ENCODE results near the gene HOXA6. TPM values are rescaled to one million over a fixed set of nuclear protein-coding genes. Genes with fewer than 3 reads are reported as not detected.
A peak's percentile ranks its signal among the peaks of the same experiment; 100 is the strongest.

The HOXA6 gene
- total RNA-seq, 1 donor from 2014 or later, result not detected

GRCh38 chr7:27160546-27161213, 13.1 kb upstream of the HOXA6 start:
- peak; percentile 98 for TF ChIP-seq EZH2 (IDR thresholded peaks at IDR 0.05)
- TF ChIP-seq EZH2phosphoT487 (IDR thresholded peaks at IDR 0.05), result peak; percentile 73
- peak; percentile 95 for TF ChIP-seq CTCF (IDR thresholded peaks at IDR 0.05)
- peak overlapping the region; percentile 75 for H3K4me3 Mint-ChIP-seq
- no peak overlapping the region for H3K27ac Mint-ChIP-seq
- H4K20me1 ChIP-seq (ENCODE audit: low read depth), result peaks cover 55% of the 10 kb centered on the region
- H3K9me3 Mint-ChIP-seq, result peaks cover 15% of the 10 kb centered on the region
- H3K4me3 ChIP-seq, result peak overlapping the region; percentile 47
- H3F3A ChIP-seq (ENCODE audit: low read depth), result no peaks in the 10 kb centered on the region
- H3K4me1 ChIP-seq, result no peaks in the 10 kb centered on the region
- peak overlapping the region; percentile 99 for H2AFZ ChIP-seq (replicated peaks)
- H3K27me3 ChIP-seq, result peaks cover 100% of the 10 kb centered on the region
- peak; percentile 94 for DNase-seq (ENCODE audit: low spot score)
- no peaks in the 10 kb centered on the region for H3K36me3 ChIP-seq
- H3K9me3 ChIP-seq (ENCODE audit: low read depth), result no peaks in the 10 kb centered on the region
- H3K79me2 ChIP-seq (ENCODE audit: low read depth), result no peaks in the 10 kb centered on the region
- H3K27ac ChIP-seq, result no peak overlapping the region
- peaks cover 2% of the 10 kb centered on the region for H3K36me3 Mint-ChIP-seq
- H3K9ac ChIP-seq, result no peak overlapping the region
- H3K27me3 Mint-ChIP-seq (ENCODE audit: insufficient read depth, low read depth), result peaks cover 88% of the 10 kb centered on the region
- peaks cover 2% of the 10 kb centered on the region for H3K4me1 Mint-ChIP-seq
- peak overlapping the region; percentile 77 for H3K4me2 ChIP-seq

GRCh38 chr7:27160145-27160545, 12.6 kb upstream of the HOXA6 start:
- H4K20me1 ChIP-seq (ENCODE audit: low read depth), result peaks cover 55% of the 10 kb centered on the region
- no peak overlapping the region for H3K9ac ChIP-seq
- Mint-ChIP-seq H3K27ac (no peak overlapping the region), H3K9me3 (peaks cover 15% of the 10 kb centered on the region), H3K4me1 (peaks cover 4% of the 10 kb centered on the region), H3K36me3 (peaks cover 2% of the 10 kb centered on the region), H3K4me3 (no peak overlapping the region), H3K27me3 (ENCODE audit: insufficient read depth, low read depth) (peaks cover 90% of the 10 kb centered on the region)
- H2AFZ ChIP-seq (replicated peaks), result peak overlapping the region; percentile 99
- DNase-seq (ENCODE audit: low spot score), result no peak
- H3K4me1 ChIP-seq, result no peaks in the 10 kb centered on the region
- no peaks in the 10 kb centered on the region for H3F3A ChIP-seq (ENCODE audit: low read depth)
- H3K27me3 ChIP-seq, result peaks cover 100% of the 10 kb centered on the region
- H3K27ac ChIP-seq, result no peak overlapping the region
- TF ChIP-seq EZH2phosphoT487 (IDR thresholded peaks at IDR 0.05) (no peak), CTCF (IDR thresholded peaks at IDR 0.05) (no peak), EZH2 (IDR thresholded peaks at IDR 0.05) (no peak)
- no peaks in the 10 kb centered on the region for H3K36me3 ChIP-seq
- no peaks in the 10 kb centered on the region for H3K79me2 ChIP-seq (ENCODE audit: low read depth)
- H3K4me2 ChIP-seq, result peak overlapping the region; percentile 77
- peak overlapping the region; percentile 47 for H3K4me3 ChIP-seq
- no peaks in the 10 kb centered on the region for H3K9me3 ChIP-seq (ENCODE audit: low read depth)

- no peak overlapping the region for H2AFZ ChIP-seq (replicated peaks)
- H3K27ac ChIP-seq, result no peak overlapping the region
- peak overlapping the region; percentile 33 for H3K4me3 Mint-ChIP-seq
Observed at GRCh38 chr7:27159266-27160144, 11.9 kb upstream of the HOXA6 start.

More at GRCh38 chr7:27159266-27160144, 11.9 kb upstream of the HOXA6 start:
- no peaks in the 10 kb centered on the region for H3K79me2 ChIP-seq (ENCODE audit: low read depth)
- H3K9me3 ChIP-seq (ENCODE audit: low read depth), result no peaks in the 10 kb centered on the region
- Mint-ChIP-seq H3K4me1 (peaks cover 4% of the 10 kb centered on the region), H3K36me3 (peaks cover 2% of the 10 kb centered on the region), H3K27me3 (ENCODE audit: insufficient read depth, low read depth) (peaks cover 92% of the 10 kb centered on the region), H3K9me3 (peaks cover 15% of the 10 kb centered on the region), H3K27ac (no peak overlapping the region)
- H3K9ac ChIP-seq, result no peak overlapping the region
- H3K4me2 ChIP-seq, result no peak overlapping the region
- no peak overlapping the region for H3K4me3 ChIP-seq
- no peaks in the 10 kb centered on the region for H3K36me3 ChIP-seq
- peaks cover 100% of the 10 kb centered on the region for H3K27me3 ChIP-seq
- H3K4me1 ChIP-seq, result no peaks in the 10 kb centered on the region
- H3F3A ChIP-seq (ENCODE audit: low read depth), result no peaks in the 10 kb centered on the region
- no peak for TF ChIP-seq CTCF (IDR thresholded peaks at IDR 0.05)
- TF ChIP-seq EZH2 (IDR thresholded peaks at IDR 0.05), result peak; percentile 67
- no peak for TF ChIP-seq EZH2phosphoT487 (IDR thresholded peaks at IDR 0.05)
- no peak for DNase-seq (ENCODE audit: low spot score)
- peaks cover 54% of the 10 kb centered on the region for H4K20me1 ChIP-seq (ENCODE audit: low read depth)

Measured in neural progenitor cell (in vitro differentiated cells).